ENCODE results near the gene GMPS. TPM values are rescaled to one million over a fixed set of nuclear protein-coding genes. Genes with fewer than 3 reads are reported as not detected.
A peak's percentile ranks its signal among the peaks of the same experiment; 100 is the strongest.

Gene GMPS
- total RNA-seq, 1 experiment from 2014 or later: 185 TPM

- intact Hi-C loops (cut with micrococcal nuclease; ENCODE audit: unreplicated experiment): no loop called here
- CTCF ChIA-PET: interaction anchor here (0.5 kb wide), 1 partner anchor 24 kb away, joined by 4 read pairs; no protein-coding TSS in a partner anchor
- Histone ChIP-seq H3K4me3 (ENCODE audit: low read depth, low read length, poor library complexity, severe bottlenecking) (no peak overlapping the region), H3K9me3 (ENCODE audit: low read depth, low read length, poor library complexity, severe bottlenecking) (no peaks in the 10 kb centered on the region), H3K27ac (ENCODE audit: low read depth, low read length, poor library complexity, severe bottlenecking) (no peak overlapping the region), H3K27me3 (replicated peaks; ENCODE audit: insufficient read depth, low read depth, low read length, poor library complexity) (no peaks in the 10 kb centered on the region), H3K4me1 (ENCODE audit: insufficient read depth, low read length, poor library complexity, severe bottlenecking) (peaks cover 24% of the 10 kb centered on the region), H3K36me3 (ENCODE audit: insufficient read depth, low read length, poor library complexity, severe bottlenecking) (peaks cover 13% of the 10 kb centered on the region)
- no TSS peak for BruUV-seq (replicated peaks)
- TF ChIP-seq EZH2 (IDR thresholded peaks at IDR 0.05; ENCODE audit: borderline replicate concordance, low read depth, low read length, poor library complexity, severe bottlenecking) (no peak), CTCF (conservative IDR thresholded peaks at IDR 0.05; ENCODE audit: low read depth, low read length) (no peak)
- POLR2A ChIA-PET (ENCODE audit: low non-redundant PET): no interaction called here
- DNase-seq (ENCODE audit: low spot score): peak; percentile 33
Observed at GRCh38 chr3:155890671-155891190, 20.3 kb downstream of the GMPS start.

GRCh38 chr3:155891321-155891720 lies 20.9 kb downstream of the GMPS start:
- CTCF ChIA-PET: no interaction called here
- DNase-seq (ENCODE audit: low spot score): no peak
- peaks cover 24% of the 10 kb centered on the region for H3K4me1 ChIP-seq (ENCODE audit: insufficient read depth, low read length, poor library complexity, severe bottlenecking)
- H3K9me3 ChIP-seq (ENCODE audit: low read depth, low read length, poor library complexity, severe bottlenecking): no peaks in the 10 kb centered on the region
- H3K27ac ChIP-seq (ENCODE audit: low read depth, low read length, poor library complexity, severe bottlenecking): no peak overlapping the region
- H3K4me3 ChIP-seq (ENCODE audit: low read depth, low read length, poor library complexity, severe bottlenecking): no peak overlapping the region
- intact Hi-C loops (cut with micrococcal nuclease; ENCODE audit: unreplicated experiment): no loop called here
- H3K36me3 ChIP-seq (ENCODE audit: insufficient read depth, low read length, poor library complexity, severe bottlenecking): peaks cover 14% of the 10 kb centered on the region
- BruUV-seq (replicated peaks): no TSS peak
- no peaks in the 10 kb centered on the region for H3K27me3 ChIP-seq (replicated peaks; ENCODE audit: insufficient read depth, low read depth, low read length, poor library complexity)
- POLR2A ChIA-PET (ENCODE audit: low non-redundant PET): no interaction called here
- TF ChIP-seq CTCF (conservative IDR thresholded peaks at IDR 0.05; ENCODE audit: low read depth, low read length) (no peak), EZH2 (IDR thresholded peaks at IDR 0.05; ENCODE audit: borderline replicate concordance, low read depth, low read length, poor library complexity, severe bottlenecking) (no peak)

- H3K36me3 ChIP-seq (ENCODE audit: insufficient read depth, low read length, poor library complexity, severe bottlenecking): peaks cover 45% of the 10 kb centered on the region
- BruUV-seq (replicated peaks): no TSS peak
- H3K4me3 ChIP-seq (ENCODE audit: low read depth, low read length, poor library complexity, severe bottlenecking): no peak overlapping the region
- H3K27ac ChIP-seq (ENCODE audit: low read depth, low read length, poor library complexity, severe bottlenecking): no peak overlapping the region
- TF ChIP-seq CTCF (conservative IDR thresholded peaks at IDR 0.05; ENCODE audit: low read depth, low read length): no peak
- no peak for TF ChIP-seq EZH2 (IDR thresholded peaks at IDR 0.05; ENCODE audit: borderline replicate concordance, low read depth, low read length, poor library complexity, severe bottlenecking)
- intact Hi-C loops (cut with micrococcal nuclease; ENCODE audit: unreplicated experiment): no loop called here
- ChIA-PET CTCF (no interaction called here), POLR2A (ENCODE audit: low non-redundant PET) (no interaction called here)
- H3K9me3 ChIP-seq (ENCODE audit: low read depth, low read length, poor library complexity, severe bottlenecking): no peaks in the 10 kb centered on the region
- no peak for DNase-seq (ENCODE audit: low spot score)
- peaks cover 12% of the 10 kb centered on the region for H3K4me1 ChIP-seq (ENCODE audit: insufficient read depth, low read length, poor library complexity, severe bottlenecking)
- no peaks in the 10 kb centered on the region for H3K27me3 ChIP-seq (replicated peaks; ENCODE audit: insufficient read depth, low read depth, low read length, poor library complexity)
Observed at GRCh38 chr3:155895379-155895900, 25.0 kb downstream of the GMPS start.
